ENCODE results near the gene SAMD4B.

Gene SAMD4B

DNA sequence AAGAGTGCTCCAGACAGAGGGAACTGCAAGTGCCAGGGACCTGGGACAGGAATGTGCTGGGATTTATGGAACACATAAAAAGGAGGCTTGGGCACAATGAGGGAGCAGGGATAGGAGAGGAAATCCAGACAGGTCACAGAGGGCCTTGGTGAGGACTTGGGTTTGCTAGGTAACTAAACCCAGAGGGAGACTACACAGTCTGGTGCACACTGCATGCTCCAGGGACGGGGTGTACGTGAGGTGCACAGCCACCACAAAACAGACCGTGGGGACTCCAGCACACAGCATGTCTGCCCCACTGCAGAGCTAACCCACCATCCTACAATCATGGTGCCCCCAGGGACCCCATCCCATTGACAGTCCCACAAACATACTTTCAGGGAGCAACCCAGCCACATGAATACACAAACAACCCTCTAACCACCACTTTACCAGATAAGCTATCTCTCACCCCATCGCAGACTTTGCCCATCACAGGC is 58.9 kb downstream of the SAMD4B start:
- H3K4me3 ChIP-seq (replicated peaks; ENCODE audit: low read depth, low read length) = no peak overlapping the region
- TF ChIP-seq, protein P1, sequence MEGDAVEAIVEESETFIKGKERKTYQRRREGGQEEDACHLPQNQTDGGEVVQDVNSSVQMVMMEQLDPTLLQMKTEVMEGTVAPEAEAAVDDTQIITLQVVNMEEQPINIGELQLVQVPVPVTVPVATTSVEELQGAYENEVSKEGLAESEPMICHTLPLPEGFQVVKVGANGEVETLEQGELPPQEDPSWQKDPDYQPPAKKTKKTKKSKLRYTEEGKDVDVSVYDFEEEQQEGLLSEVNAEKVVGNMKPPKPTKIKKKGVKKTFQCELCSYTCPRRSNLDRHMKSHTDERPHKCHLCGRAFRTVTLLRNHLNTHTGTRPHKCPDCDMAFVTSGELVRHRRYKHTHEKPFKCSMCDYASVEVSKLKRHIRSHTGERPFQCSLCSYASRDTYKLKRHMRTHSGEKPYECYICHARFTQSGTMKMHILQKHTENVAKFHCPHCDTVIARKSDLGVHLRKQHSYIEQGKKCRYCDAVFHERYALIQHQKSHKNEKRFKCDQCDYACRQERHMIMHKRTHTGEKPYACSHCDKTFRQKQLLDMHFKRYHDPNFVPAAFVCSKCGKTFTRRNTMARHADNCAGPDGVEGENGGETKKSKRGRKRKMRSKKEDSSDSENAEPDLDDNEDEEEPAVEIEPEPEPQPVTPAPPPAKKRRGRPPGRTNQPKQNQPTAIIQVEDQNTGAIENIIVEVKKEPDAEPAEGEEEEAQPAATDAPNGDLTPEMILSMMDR (IDR thresholded peaks at IDR 0.05; ENCODE audit: insufficient read depth, low read length, poor library complexity, severe bottlenecking) = no peak
- H3K27me3 ChIP-seq (replicated peaks; ENCODE audit: control insufficient read depth, insufficient read depth, low read length) = no peaks in the 10 kb centered on the region
- DNase-seq (ENCODE audit: extremely low read depth, insufficient read length) = no peak
- H3K36me3 ChIP-seq (ENCODE audit: control insufficient read depth, insufficient read depth, low read length) = peaks cover 3% of the 10 kb centered on the region

DNA sequence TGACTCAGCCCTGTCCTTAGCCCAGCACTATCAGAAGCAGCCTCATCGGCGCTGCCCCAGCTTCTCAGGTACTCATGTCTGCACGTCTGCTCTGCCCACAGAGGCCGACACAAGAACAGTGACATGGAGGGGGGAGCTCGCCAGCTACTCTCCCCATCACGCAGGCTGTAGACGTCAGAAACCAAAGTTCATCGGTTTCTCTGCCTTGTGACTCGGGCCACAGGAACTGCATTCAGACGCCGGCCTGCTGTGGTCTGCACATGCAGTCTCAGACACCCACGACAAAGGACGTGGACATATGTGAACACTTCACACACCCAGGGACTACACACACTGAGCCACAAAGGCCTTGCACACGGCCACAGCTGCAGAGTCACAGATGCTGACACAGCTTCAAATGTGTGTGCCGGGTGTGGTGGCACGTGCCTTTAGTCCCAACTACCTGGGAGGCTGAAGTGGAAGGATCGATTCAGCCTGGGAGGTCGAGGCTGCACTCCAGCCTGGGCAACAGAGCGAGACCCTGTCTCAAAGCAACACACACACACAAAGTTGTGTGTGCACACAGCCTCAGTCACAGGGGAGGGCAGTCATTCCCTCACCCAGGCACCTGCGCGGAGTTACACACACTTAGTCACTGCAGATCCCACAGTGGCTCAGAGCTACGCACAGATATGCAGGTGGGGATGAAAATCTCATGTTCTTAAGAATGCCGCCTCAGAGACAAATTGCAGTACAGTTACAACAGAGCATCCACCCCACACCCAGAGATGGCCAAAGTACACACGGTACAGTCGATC is 59.5 kb downstream of the SAMD4B start:
- H3K4me3 ChIP-seq (replicated peaks; ENCODE audit: low read depth, low read length) = peak overlapping the region; percentile 5; the same call in 1 of the 2 replicates
- H3K36me3 ChIP-seq (ENCODE audit: control insufficient read depth, insufficient read depth, low read length) = peaks cover 3% of the 10 kb centered on the region
- DNase-seq (ENCODE audit: extremely low read depth, insufficient read length) = peak; percentile 75
- H3K27me3 ChIP-seq (replicated peaks; ENCODE audit: control insufficient read depth, insufficient read depth, low read length) = no peaks in the 10 kb centered on the region
- TF ChIP-seq, protein P1 (IDR thresholded peaks at IDR 0.05; ENCODE audit: insufficient read depth, low read length, poor library complexity, severe bottlenecking) = peak; percentile 1

DNA sequence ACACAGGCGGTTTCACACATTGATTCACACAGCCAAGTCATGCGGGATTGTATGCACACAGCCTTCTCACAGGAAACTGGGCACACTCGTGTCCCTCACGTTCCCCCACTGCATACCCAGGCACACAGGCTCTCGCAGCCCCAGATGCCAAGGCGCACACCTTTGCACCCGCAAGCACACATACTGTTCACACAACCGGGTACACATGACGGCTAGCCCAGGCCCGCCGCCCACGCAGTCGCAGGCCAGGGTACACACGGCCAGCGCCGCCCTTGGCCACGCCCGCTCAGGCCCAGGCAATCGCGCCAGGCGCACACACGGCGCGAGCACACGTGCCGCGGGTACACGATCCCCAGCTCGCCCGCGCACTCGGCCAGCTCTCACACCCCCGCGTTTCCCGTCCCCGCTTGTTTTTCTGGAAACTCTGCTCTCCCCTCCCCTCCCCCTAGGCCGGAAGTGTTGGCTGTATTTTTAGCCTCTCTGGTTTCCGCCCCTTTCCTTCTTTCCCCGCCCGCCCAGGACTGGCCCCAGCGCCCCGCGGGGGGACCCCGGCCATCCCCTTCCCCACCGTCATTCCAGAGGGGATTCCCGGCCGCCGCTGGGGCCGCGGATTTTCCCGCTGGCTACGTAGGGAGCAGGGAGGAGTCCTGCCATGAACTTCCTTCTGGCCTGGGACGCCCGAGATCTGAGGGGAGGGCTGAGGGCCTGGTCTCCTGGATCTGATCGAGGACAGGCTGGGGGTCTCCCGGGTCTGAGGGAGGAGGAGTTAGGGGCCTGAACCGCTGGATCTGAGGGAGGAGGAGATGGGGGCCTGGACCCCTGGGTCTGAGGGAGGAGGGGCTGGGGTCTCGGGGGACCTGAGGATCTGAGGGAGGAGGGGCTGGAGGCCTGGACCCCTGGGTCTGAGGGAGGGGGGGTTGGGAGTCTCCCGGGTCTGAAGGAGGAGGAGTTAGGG is 60.4 kb downstream of the SAMD4B start:
- H3K36me3 ChIP-seq (ENCODE audit: control insufficient read depth, insufficient read depth, low read length) = peaks cover 2% of the 10 kb centered on the region; the same call in 1 of the 2 replicates
- peak; percentile 91 for DNase-seq (ENCODE audit: extremely low read depth, insufficient read length)
- H3K4me3 ChIP-seq (replicated peaks; ENCODE audit: low read depth, low read length) = peak overlapping the region; percentile 63
- H3K27me3 ChIP-seq (replicated peaks; ENCODE audit: control insufficient read depth, insufficient read depth, low read length) = no peaks in the 10 kb centered on the region
- TF ChIP-seq, protein P1 (IDR thresholded peaks at IDR 0.05; ENCODE audit: insufficient read depth, low read length, poor library complexity, severe bottlenecking) = no peak

DNA sequence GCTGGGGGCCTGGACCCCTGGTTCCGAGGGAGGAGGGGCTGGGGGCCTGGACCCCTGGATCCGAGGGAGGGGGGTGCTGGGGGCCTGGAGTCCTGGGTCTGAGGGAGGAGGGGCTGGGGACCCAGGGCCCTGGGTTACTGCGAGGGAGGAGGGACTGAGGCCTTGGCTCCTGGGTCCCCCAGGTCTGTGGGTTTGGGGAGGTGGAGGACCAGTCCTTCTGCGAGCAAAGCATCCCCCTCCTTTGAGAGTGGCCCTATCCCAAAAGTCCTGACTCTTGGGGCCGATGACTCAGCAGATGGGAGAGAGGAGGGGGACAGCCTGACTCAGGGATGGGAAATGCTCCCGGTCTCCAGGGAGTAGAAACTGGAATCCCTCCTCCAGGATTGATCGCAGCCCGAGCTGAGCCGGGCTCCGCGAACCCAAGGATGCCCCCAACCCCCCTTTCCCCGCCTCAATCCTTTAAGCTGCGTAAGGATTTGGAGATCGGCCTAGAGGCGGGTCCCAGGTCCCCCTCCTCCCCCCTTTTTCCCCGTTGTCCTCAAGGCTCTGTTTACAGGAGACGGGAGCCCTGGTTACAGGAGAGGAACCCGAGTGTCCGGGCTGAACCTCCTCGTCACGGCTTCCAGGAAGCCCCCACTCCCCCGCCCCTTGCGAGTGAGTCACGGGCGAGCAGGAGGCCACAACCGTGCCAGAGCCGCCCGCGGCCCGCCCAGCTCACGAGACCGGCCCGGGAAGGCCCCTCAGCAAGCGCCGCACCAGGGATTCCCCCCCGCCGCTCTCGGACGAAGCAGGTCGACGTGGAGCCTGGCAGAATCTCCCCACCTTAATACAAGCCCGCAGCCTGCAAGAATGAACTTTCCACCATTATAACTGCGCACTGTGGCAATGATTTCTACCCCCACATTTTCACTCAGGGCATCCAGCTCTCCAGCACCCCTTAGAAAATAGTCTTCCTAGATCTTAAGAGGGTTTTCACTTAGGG is 61.4 kb downstream of the SAMD4B start:
- peak; percentile 92 for DNase-seq (ENCODE audit: extremely low read depth, insufficient read length)
- Histone ChIP-seq H3K4me3 (replicated peaks; ENCODE audit: low read depth, low read length) (peak overlapping the region; percentile 63), H3K36me3 (ENCODE audit: control insufficient read depth, insufficient read depth, low read length) (peaks cover 12% of the 10 kb centered on the region), H3K27me3 (replicated peaks; ENCODE audit: control insufficient read depth, insufficient read depth, low read length) (no peaks in the 10 kb centered on the region)
- TF ChIP-seq, protein P1 (IDR thresholded peaks at IDR 0.05; ENCODE audit: insufficient read depth, low read length, poor library complexity, severe bottlenecking) = no peak

Measured in GM06990 (cell line).